HG03045 (cell line): ENCODE data around the gene NFKBIZ.
A peak's percentile ranks its signal among the peaks of the same experiment; 100 is the strongest.
"Not testable (repeated sequence)": the region's sequence is repeated elsewhere in the genome, so short reads cannot be mapped to it uniquely, and the experiment has no call there.

Experiments used
- ATAC-seq: cut with Tn5 transposase; IDR thresholded peaks from one replicate; pipeline ENCODE4 v1.9.1; 2021; ENCODE audit warnings: mild to moderate bottlenecking, moderate library complexity; ENCODE audit not compliant: unreplicated experiment

The NFKBIZ gene

GRCh38 chr3:101868534-101869464 lies 19.5 kb downstream of the NFKBIZ start:
- no peak for ATAC-seq

- no peak for ATAC-seq
These were observed 20.8 kb downstream of the NFKBIZ start for GRCh38 chr3:101870138-101870537.

- no peak for ATAC-seq
These were observed 24.3 kb downstream of the NFKBIZ start for GRCh38 chr3:101873619-101874018.

GRCh38 chr3:101876142-101876541 lies 26.8 kb downstream of the NFKBIZ start:
- ATAC-seq: no peak

- ATAC-seq: no peak
These were observed 29.3 kb downstream of the NFKBIZ start for GRCh38 chr3:101878589-101878988.

- ATAC-seq: no peak
These were observed 29.8 kb downstream of the NFKBIZ start for GRCh38 chr3:101879102-101879501.

GRCh38 chr3:101879623-101880284 lies 30.4 kb downstream of the NFKBIZ start:
- ATAC-seq: no peak

GRCh38 chr3:101884776-101885175 lies 35.5 kb downstream of the NFKBIZ start:
- no peak for ATAC-seq

GRCh38 chr3:101885584-101885983 lies 36.3 kb downstream of the NFKBIZ start:
- ATAC-seq: not testable (repeated sequence)

GRCh38 chr3:101886626-101887025 lies 37.3 kb downstream of the NFKBIZ start:
- ATAC-seq: no peak

- ATAC-seq: no peak
These were observed 39.3 kb downstream of the NFKBIZ start for GRCh38 chr3:101888653-101889052.

- no peak for ATAC-seq
These were observed 41.4 kb downstream of the NFKBIZ start for GRCh38 chr3:101890716-101891115.

GRCh38 chr3:101892648-101893047 lies 43.3 kb downstream of the NFKBIZ start:
- no peak for ATAC-seq

- ATAC-seq: no peak
These were observed 46.9 kb downstream of the NFKBIZ start for GRCh38 chr3:101896083-101896757.

- ATAC-seq: no peak
These were observed 47.7 kb downstream of the NFKBIZ start for GRCh38 chr3:101897013-101897412.

GRCh38 chr3:101898039-101898438 lies 48.7 kb downstream of the NFKBIZ start:
- ATAC-seq: no peak

- ATAC-seq: peak; percentile 90
These were observed 49.4 kb downstream of the NFKBIZ start for GRCh38 chr3:101898752-101899169.

- no peak for ATAC-seq
These were observed 51.0 kb downstream of the NFKBIZ start for GRCh38 chr3:101900316-101900715.

- no peak for ATAC-seq
These were observed 51.4 kb downstream of the NFKBIZ start for GRCh38 chr3:101900736-101901135.

- ATAC-seq: peak; percentile 51
These were observed 52.7 kb downstream of the NFKBIZ start for GRCh38 chr3:101902041-101902440.

GRCh38 chr3:101903451-101903871 lies 54.1 kb downstream of the NFKBIZ start:
- ATAC-seq: no peak
